Upper lobe of left lung (tissue), 6 donors: ENCODE results near the gene KRT4. TPM values are rescaled to one million over a fixed set of nuclear protein-coding genes. Genes with fewer than 3 reads are reported as not detected.

Source experiments
- ATAC-seq, 2 donors: fragments of 200-7000 bp; cut with Tn5 transposase; one replicate each; pipeline ENCODE4 v1.9.1; 2022; ENCODE audit warnings: mild to moderate bottlenecking in 2 of 2, moderate library complexity in 2 of 2; ENCODE audit not compliant: low FRiP score in 2 of 2
- DNase-seq, 2 donors: peaks; one replicate each; pipeline ENCODE4 v3.0.0-alpha.2; 2019 to 2020
- H3K27ac ChIP-seq, 4 donors: fragments of 200-600 bp; sonication (generic); one replicate each; pipeline ENCODE4 v1.5.1; 2016 to 2019
- H3K27me3 ChIP-seq, 4 donors: fragments of 200-600 bp; sonication (generic); one replicate each; pipeline ENCODE4 v1.5.1; 2017 to 2019
- H3K36me3 ChIP-seq, 4 donors: fragments of 200-600 bp; sonication (generic); one replicate each; pipeline ENCODE4 v1.5.1; 2016 to 2019
- H3K4me1 ChIP-seq, 4 donors: fragments of 200-600 bp; sonication (generic); one replicate each; pipeline ENCODE4 v1.5.1; 2018 to 2019
- H3K4me3 ChIP-seq, 4 donors: fragments of 200-600 bp; sonication (generic); one replicate each; pipeline ENCODE4 v1.5.1; 2017 to 2019; ENCODE audit warnings: mild to moderate bottlenecking in 2 of 4, moderate library complexity in 1 of 4
- H3K9me3 ChIP-seq, 4 donors: fragments of 200-600 bp; sonication (generic); one replicate each; pipeline ENCODE4 v1.5.1; 2018 to 2019
- CTCF ChIP-seq, 6 experiments: fragments of 450-650 bp in 4 of 6; fragments of 200-600 bp in 2 of 6; sonication (generic) in 2 of 6; IDR thresholded peaks; one replicate each; pipeline ENCODE4 v1.5.1; 2016 to 2019; ENCODE audit warnings: antibody characterized with exemption in 6 of 6
- EP300 ChIP-seq, 4 donors: sonication (generic); formaldehyde crosslinking; IDR thresholded peaks; one replicate each; pipeline ENCODE4 v1.5.1; 2017; ENCODE audit warnings: antibody characterized with exemption in 4 of 4, control low read depth in 2 of 4
- POLR2A ChIP-seq, 4 donors: fragments of 450-650 bp; IDR thresholded peaks; one replicate each; pipeline ENCODE4 v1.5.1; 2016 to 2017; ENCODE audit warnings: antibody characterized with exemption in 4 of 4, mild to moderate bottlenecking in 2 of 4
- POLR2AphosphoS5 ChIP-seq, 2 donors: sonication (generic); formaldehyde crosslinking; IDR thresholded peaks; one replicate each; pipeline ENCODE4 v1.5.1; 2017; ENCODE audit warnings: antibody characterized with exemption in 2 of 2
- WGBS, 2 donors: methylation state at CpG; one replicate each; pipeline ENCODE4 v1.1.5; 2017 to 2018; 5-methylcytosine and 5-hydroxymethylcytosine counted together
- total RNA-seq, 6 donors: library from RNA; depleted of rRNA in 4 of 6; stranded (reverse); fragments of >200 nt in 4 of 6; gene quantifications; one replicate each; pipeline versions ENCODE4 v1.1.0 to v1.2.1, GENCODE V29; 2016 to 2021
- donor health status: DM: no; HTN: no; CAD: no; lungs with moderate emphysema.
- donor health status: DM: no; HTN: yes; CAD: no; lungs with severe emphysema.

The KRT4 gene
- total RNA-seq, 6 donors from 2014 or later: 2.1 to 36.1 (median 15.1) TPM

- WGBS, 2 donors: 38 to 44% methylated on average over 3 of the region's 3 CpGs
- H3K9me3 ChIP-seq: no peaks in the 10 kb centered on the region
- ATAC-seq (no peak), DNase-seq (no peak)
- no peak overlapping the region for H3K27ac ChIP-seq
- no peak for TF ChIP-seq CTCF (IDR thresholded peaks at IDR 0.05)
- no peak for TF ChIP-seq EP300 (IDR thresholded peaks at IDR 0.05)
- TF ChIP-seq POLR2A (IDR thresholded peaks at IDR 0.05): no peak
- no peak for TF ChIP-seq POLR2AphosphoS5 (IDR thresholded peaks at IDR 0.05)
- no peaks in the 10 kb centered on the region for H3K36me3 ChIP-seq
- H3K4me3 ChIP-seq: no peak overlapping the region
- no peaks in the 10 kb centered on the region for H3K4me1 ChIP-seq
- H3K27me3 ChIP-seq: no peaks in the 10 kb centered on the region
Measured at GRCh38 chr12:52767427-52767826, 46.5 kb downstream of the KRT4 start.

GRCh38 chr12:52767020-52767379 is 46.9 kb downstream of the KRT4 start:
- WGBS, 2 donors: 89 to 92% methylated on average over 1 of the region's 1 CpG
- Histone ChIP-seq H3K9me3 (peaks cover 0 to 3% (median under 1%) of the 10 kb centered on the region in 4 donors), H3K27me3 (no peaks in the 10 kb centered on the region), H3K27ac (no peak overlapping the region), H3K36me3 (no peaks in the 10 kb centered on the region), H3K4me1 (no peaks in the 10 kb centered on the region), H3K4me3 (no peak overlapping the region)
- DNase-seq (no peak), ATAC-seq (no peak)
- TF ChIP-seq POLR2AphosphoS5 (IDR thresholded peaks at IDR 0.05) (no peak), EP300 (IDR thresholded peaks at IDR 0.05) (no peak), POLR2A (IDR thresholded peaks at IDR 0.05) (no peak), CTCF (IDR thresholded peaks at IDR 0.05) (no peak)

- 91 to 94% methylated on average over 5 of the region's 5 CpGs for WGBS, 2 donors
- H3K36me3 ChIP-seq: no peaks in the 10 kb centered on the region
- peaks cover 0 to 8% (median 4%) of the 10 kb centered on the region in 4 donors for H3K9me3 ChIP-seq
- H3K4me1 ChIP-seq: no peaks in the 10 kb centered on the region
- DNase-seq (no peak), ATAC-seq (no peak)
- TF ChIP-seq CTCF (IDR thresholded peaks at IDR 0.05) (no peak), POLR2A (IDR thresholded peaks at IDR 0.05) (no peak), EP300 (IDR thresholded peaks at IDR 0.05) (no peak), POLR2AphosphoS5 (IDR thresholded peaks at IDR 0.05) (no peak)
- no peak overlapping the region for H3K4me3 ChIP-seq
- no peaks in the 10 kb centered on the region for H3K27me3 ChIP-seq
- no peak overlapping the region for H3K27ac ChIP-seq
Measured at GRCh38 chr12:52766351-52767019, 47.4 kb downstream of the KRT4 start.

GRCh38 chr12:52765702-52766101 is 48.2 kb downstream of the KRT4 start:
- Histone ChIP-seq H3K4me1 (no peaks in the 10 kb centered on the region), H3K4me3 (no peak overlapping the region), H3K36me3 (no peaks in the 10 kb centered on the region), H3K27me3 (no peaks in the 10 kb centered on the region), H3K27ac (no peak overlapping the region), H3K9me3 (peaks cover 2 to 16% (median 10%) of the 10 kb centered on the region in 4 donors)
- no peak for ATAC-seq
- no peak for DNase-seq
- 57 to 75% methylated on average over 1 of the region's 1 CpG for WGBS, 2 donors
- no peak for TF ChIP-seq CTCF (IDR thresholded peaks at IDR 0.05)
- no peak for TF ChIP-seq EP300 (IDR thresholded peaks at IDR 0.05)
- no peak for TF ChIP-seq POLR2AphosphoS5 (IDR thresholded peaks at IDR 0.05)
- TF ChIP-seq POLR2A (IDR thresholded peaks at IDR 0.05): no peak

GRCh38 chr12:52763991-52764390 is 49.9 kb downstream of the KRT4 start:
- TF ChIP-seq EP300 (IDR thresholded peaks at IDR 0.05): no peak
- TF ChIP-seq POLR2A (IDR thresholded peaks at IDR 0.05): no peak
- no peak for TF ChIP-seq CTCF (IDR thresholded peaks at IDR 0.05)
- TF ChIP-seq POLR2AphosphoS5 (IDR thresholded peaks at IDR 0.05): no peak
- WGBS, 2 donors: 65 to 74% methylated on average over 2 of the region's 2 CpGs
- H3K9me3 ChIP-seq: peaks cover 8 to 26% (median 20%) of the 10 kb centered on the region in 4 donors
- no peak overlapping the region for H3K4me3 ChIP-seq
- no peak overlapping the region for H3K27ac ChIP-seq
- no peaks in the 10 kb centered on the region for H3K36me3 ChIP-seq
- DNase-seq (no peak), ATAC-seq (no peak)
- H3K4me1 ChIP-seq: no peaks in the 10 kb centered on the region
- H3K27me3 ChIP-seq: no peaks in the 10 kb centered on the region
